ENCODE results near the gene KDF1. TPM values are rescaled to one million over a fixed set of nuclear protein-coding genes. Genes with fewer than 3 reads are reported as not detected.

KDF1 gene
- total RNA-seq, 4 donors from 2014 or later: 0.15 TPM; not detected in 3

GRCh38 chr1:26976621-26977510 lies 16.6 kb upstream of the KDF1 start:
- Histone ChIP-seq H3K9me3 (no peaks in the 10 kb centered on the region), H3K4me3 (no peak overlapping the region), H3K36me3 (no peaks in the 10 kb centered on the region), H3K4me1 (no peaks in the 10 kb centered on the region), H3K27me3 (no peaks in the 10 kb centered on the region), H3K27ac (no peak overlapping the region)
- ATAC-seq: no peak
- in situ Hi-C loops (cut with MboI; ENCODE audit: low sequenced_read_pairs in 4 of 4) (no loop called here), intact Hi-C loops (cut with DNase I; ENCODE audit: low total_unique reads) (no loop called here)
- DNase-seq: no peak
- TF ChIP-seq CTCF (IDR thresholded peaks at IDR 0.05 in 4 of 5, conservative IDR thresholded peaks at IDR 0.05 in 1 of 5): no peak
- no peak for TF ChIP-seq POLR2A (IDR thresholded peaks at IDR 0.05)

GRCh38 chr1:26972821-26973220 lies 12.6 kb upstream of the KDF1 start:
- Histone ChIP-seq H3K4me3 (no peak overlapping the region), H3K27me3 (peaks cover 2 to 7% (median 4%) of the 10 kb centered on the region in 3 donors), H3K4me1 (no peaks in the 10 kb centered on the region), H3K9me3 (no peaks in the 10 kb centered on the region), H3K27ac (no peak overlapping the region), H3K36me3 (no peaks in the 10 kb centered on the region)
- in situ Hi-C loops (cut with MboI; ENCODE audit: low sequenced_read_pairs in 4 of 4): no loop called here
- TF ChIP-seq CTCF (IDR thresholded peaks at IDR 0.05 in 4 of 5, conservative IDR thresholded peaks at IDR 0.05 in 1 of 5): no peak
- no peak for TF ChIP-seq POLR2A (IDR thresholded peaks at IDR 0.05)
- DNase-seq: no peak
- ATAC-seq: no peak
- intact Hi-C loops (cut with DNase I; ENCODE audit: low total_unique reads): no loop called here

- no peak overlapping the region for H3K27ac ChIP-seq
- in situ Hi-C loops (cut with MboI; ENCODE audit: low sequenced_read_pairs in 4 of 4) (no loop called here), intact Hi-C loops (cut with DNase I; ENCODE audit: low total_unique reads) (no loop called here)
- TF ChIP-seq POLR2A (IDR thresholded peaks at IDR 0.05) (no peak), CTCF (IDR thresholded peaks at IDR 0.05 in 4 of 5, conservative IDR thresholded peaks at IDR 0.05 in 1 of 5) (no peak)
- no peaks in the 10 kb centered on the region for H3K9me3 ChIP-seq
- DNase-seq (no peak), ATAC-seq (no peak)
- H3K4me3 ChIP-seq: no peak overlapping the region
- H3K27me3 ChIP-seq: peaks cover 2 to 7% (median 4%) of the 10 kb centered on the region in 3 donors
- no peaks in the 10 kb centered on the region for H3K4me1 ChIP-seq
- no peaks in the 10 kb centered on the region for H3K36me3 ChIP-seq
These were observed 12.1 kb upstream of the KDF1 start for GRCh38 chr1:26972390-26972789.

- Histone ChIP-seq H3K27me3 (peaks cover 2 to 7% (median 4%) of the 10 kb centered on the region in 3 donors), H3K4me1 (no peaks in the 10 kb centered on the region), H3K4me3 (no peak overlapping the region), H3K36me3 (no peaks in the 10 kb centered on the region), H3K9me3 (no peaks in the 10 kb centered on the region), H3K27ac (no peak overlapping the region)
- no peak for ATAC-seq
- in situ Hi-C loops (cut with MboI; ENCODE audit: low sequenced_read_pairs in 4 of 4): no loop called here
- DNase-seq: no peak
- TF ChIP-seq CTCF (IDR thresholded peaks at IDR 0.05 in 4 of 5, conservative IDR thresholded peaks at IDR 0.05 in 1 of 5) (no peak), POLR2A (IDR thresholded peaks at IDR 0.05) (no peak)
- intact Hi-C loops (cut with DNase I; ENCODE audit: low total_unique reads): no loop called here
These were observed 11.3 kb upstream of the KDF1 start for GRCh38 chr1:26971590-26971989.

Data from gastrocnemius medialis (tissue), 4 donors.